H1 (cell line): ENCODE measurements around the gene CCDC40. TPM values are rescaled to one million over a fixed set of nuclear protein-coding genes. Genes with fewer than 3 reads are reported as not detected.

Source experiments
- CTCF ChIA-PET: fragments of 300-600 bp; sonication (Branson Sonifier 250); formaldehyde crosslinking; loops from one replicate; lab custom pipeline; 2021; ENCODE audit not compliant: partially characterized antibody; lab: Charles Lee
- POLR2A ChIA-PET: fragments of 300-600 bp; sonication (Branson Sonifier 250); formaldehyde crosslinking; loops from one replicate; lab custom pipeline; 2021; ENCODE audit warnings: inconsistent platforms; ENCODE audit not compliant: partially characterized antibody; lab: Charles Lee
- DNase-seq, 2 experiments: peaks; one replicate each; pipeline versions ENCODE4 v3.0.0 to v3.0.0-alpha.2; 2010 to 2022; ENCODE audit warnings: low spot score in 2 of 2, low read depth in 1 of 2, mixed read lengths in 1 of 2
- FAIRE-seq: peaks from 2 replicates; lab custom pipeline; 2011; peaks lifted over from hg19 to GRCh38; lab: Jason Lieb, UNC
- H2AFZ ChIP-seq: 2 replicates; pipeline ENCODE4 v1.8.1; 2012; ENCODE audit warnings: low read length, inconsistent platforms
- H2AK5ac ChIP-seq: 2 replicates; pipeline ENCODE4 v1.6.1; 2013; ENCODE audit warnings: low read depth, low read length
- H2BK120ac ChIP-seq: replicated peaks from 2 replicates; pipeline ENCODE3; 2013; ENCODE audit warnings: low read depth, low read length, inconsistent platforms
- H2BK12ac ChIP-seq: 2 replicates; pipeline ENCODE4 v1.6.1; 2013; ENCODE audit warnings: low read depth, low read length
- H2BK15ac ChIP-seq: 2 replicates; pipeline ENCODE4 v1.6.1; 2013; ENCODE audit warnings: low read length
- H2BK20ac ChIP-seq: 2 replicates; pipeline ENCODE4 v1.6.1; 2013; ENCODE audit warnings: low read length
- H2BK5ac ChIP-seq: 2 replicates; pipeline ENCODE4 v1.6.1; 2013; ENCODE audit warnings: low read depth, low read length
- H3K14ac ChIP-seq: 2 replicates; pipeline ENCODE4 v1.6.1; 2013; ENCODE audit warnings: inconsistent platforms; ENCODE audit not compliant: insufficient read length
- H3K18ac ChIP-seq: 2 replicates; pipeline ENCODE4 v1.6.1; 2013; ENCODE audit warnings: low read length; ENCODE audit errors: extremely low read depth
- H3K23ac ChIP-seq: 2 replicates; pipeline ENCODE4 v1.6.1; 2013; ENCODE audit warnings: inconsistent platforms; ENCODE audit not compliant: insufficient read length
- H3K23me2 ChIP-seq: 2 replicates; pipeline ENCODE4 v1.6.1; 2013; ENCODE audit warnings: low read depth, low read length
- H3K27ac ChIP-seq: 2 replicates; pipeline ENCODE4 v1.6.1; 2011; ENCODE audit warnings: low read depth, low read length, inconsistent platforms
- H3K27me3 ChIP-seq, 4 experiments: replicated peaks in 1 of 4; 1 replicate in 1 of 4; 2 replicates in 3 of 4; pipeline versions ENCODE4 v1.6.1 to v1.8.1; 2011 to 2013; ENCODE audit warnings: low read length in 3 of 4, mild to moderate bottlenecking in 3 of 4, inconsistent platforms in 2 of 4, mixed read lengths in 2 of 4, moderate library complexity in 1 of 4; ENCODE audit not compliant: control insufficient read depth in 3 of 4, insufficient read depth in 3 of 4; ENCODE audit errors: extremely low read depth in 1 of 4
- H3K36me3 ChIP-seq, 4 experiments: 2 replicates each; pipeline versions ENCODE4 v1.6.1 to v1.8.1; 2011 to 2013; ENCODE audit warnings: mild to moderate bottlenecking in 4 of 4, low read length in 3 of 4, moderate library complexity in 2 of 4, control low read depth in 1 of 4, inconsistent platforms in 1 of 4; ENCODE audit not compliant: insufficient read depth in 4 of 4, control insufficient read depth in 2 of 4
- H3K4ac ChIP-seq: replicated peaks from 2 replicates; pipeline ENCODE3; 2013; ENCODE audit warnings: low read length, low read depth, mixed read lengths, inconsistent platforms; ENCODE audit not compliant: insufficient read length
- H3K4me1 ChIP-seq, 4 experiments: replicated peaks in 1 of 4; 1 replicate in 1 of 4; 2 replicates in 3 of 4; pipeline versions ENCODE4 v1.6.1 to v1.8.1; 2011 to 2013; ENCODE audit warnings: low read length in 3 of 4, inconsistent platforms in 2 of 4, mixed read lengths in 1 of 4; ENCODE audit not compliant: insufficient read depth in 4 of 4, control insufficient read depth in 3 of 4
- H3K4me2 ChIP-seq, 2 experiments: 2 replicates each; pipeline versions ENCODE4 v1.6.1 to v1.8.1; 2011 to 2013; ENCODE audit warnings: low read depth in 2 of 2, low read length in 2 of 2, control low read depth in 1 of 2, inconsistent platforms in 1 of 2, mild to moderate bottlenecking in 1 of 2; ENCODE audit not compliant: insufficient read depth in 1 of 2
- H3K4me3 ChIP-seq, 4 experiments: fragments of 200-600, 300-600 bp in 1 of 4; sonication (generic), shearing (Covaris generic), sonication (Bioruptor Twin) in 1 of 4; 2 replicates each; pipeline versions ENCODE4 v1.5.1 to v1.8.1; 2011 to 2016; ENCODE audit warnings: low read length in 4 of 4, low read depth in 3 of 4, control low read depth in 2 of 4, inconsistent platforms in 2 of 4, mild to moderate bottlenecking in 2 of 4, mixed read lengths in 1 of 4, moderate library complexity in 1 of 4; ENCODE audit not compliant: insufficient read depth in 2 of 4; ENCODE audit errors: extremely low read depth in 1 of 4
- H3K56ac ChIP-seq: replicated peaks from 2 replicates; pipeline ENCODE3; 2013; ENCODE audit warnings: low read depth, mild to moderate bottlenecking, mixed read lengths, low read length, inconsistent platforms; ENCODE audit not compliant: insufficient read length
- H3K79me1 ChIP-seq: 2 replicates; pipeline ENCODE4 v1.6.1; 2013; ENCODE audit warnings: low read depth, low read length, control low read depth
- H3K79me2 ChIP-seq, 2 experiments: 2 replicates each; pipeline versions ENCODE4 v1.6.1 to v1.8.1; 2012 to 2013; ENCODE audit warnings: low read length in 2 of 2, mild to moderate bottlenecking in 2 of 2, inconsistent platforms in 1 of 2; ENCODE audit not compliant: insufficient read depth in 2 of 2, control insufficient read depth in 1 of 2
- H3K9ac ChIP-seq, 4 experiments: replicated peaks in 1 of 4; 1 replicate in 1 of 4; 2 replicates in 3 of 4; pipeline versions ENCODE4 v1.6.1 to v1.8.1; 2011 to 2013; ENCODE audit warnings: low read depth in 3 of 4, low read length in 3 of 4, control low read depth in 2 of 4, mild to moderate bottlenecking in 2 of 4, moderate library complexity in 2 of 4, inconsistent platforms in 1 of 4; ENCODE audit errors: extremely low read depth in 1 of 4
- H3K9me3 ChIP-seq, 2 experiments: 2 replicates each; pipeline versions ENCODE4 v1.6.1 to v1.8.1; 2012 to 2013; ENCODE audit warnings: mild to moderate bottlenecking in 2 of 2, moderate library complexity in 2 of 2, control low read depth in 1 of 2, inconsistent platforms in 1 of 2, low read depth in 1 of 2, low read length in 1 of 2, mixed read lengths in 1 of 2; ENCODE audit not compliant: insufficient read depth in 2 of 2
- H4K20me1 ChIP-seq, 2 experiments: replicated peaks in 1 of 2; 2 replicates each; pipeline versions ENCODE3 to v1.8.1; 2011 to 2013; ENCODE audit warnings: inconsistent platforms in 2 of 2, low read length in 2 of 2, mild to moderate bottlenecking in 1 of 2; ENCODE audit not compliant: insufficient read depth in 2 of 2, control insufficient read depth in 1 of 2
- H4K5ac ChIP-seq: 2 replicates; pipeline ENCODE4 v1.6.1; 2013; ENCODE audit warnings: low read length, low read depth, mixed read lengths, inconsistent platforms; ENCODE audit not compliant: insufficient read length
- H4K8ac ChIP-seq: 2 replicates; pipeline ENCODE4 v1.8.0; 2013; ENCODE audit warnings: mild to moderate bottlenecking, moderate library complexity, low read length, inconsistent platforms; ENCODE audit not compliant: insufficient read depth; ENCODE audit errors: extremely low read depth
- H4K91ac ChIP-seq: replicated peaks from 2 replicates; pipeline ENCODE3; 2013; ENCODE audit warnings: low read length, mixed read lengths, inconsistent platforms; ENCODE audit not compliant: insufficient read length
- BACH1 ChIP-seq: IDR thresholded peaks from 2 replicates; pipeline ENCODE4 v1.6.1; 2012; ENCODE audit warnings: low read length, improper control_type of control experiment
- CREB1 ChIP-seq: IDR thresholded peaks from 2 replicates; pipeline ENCODE4 v1.6.1; 2012; ENCODE audit warnings: inconsistent platforms
- CTCF ChIP-seq, 3 experiments: IDR thresholded peaks; 1 replicate in 2 of 3; 2 replicates in 1 of 3; pipeline versions ENCODE4 v1.5.1 to v1.6.1; 2011; ENCODE audit warnings: low read length in 3 of 3, mild to moderate bottlenecking in 3 of 3, inconsistent platforms in 2 of 3, low read depth in 1 of 3, moderate library complexity in 1 of 3; ENCODE audit not compliant: insufficient read depth in 1 of 3; ENCODE audit errors: control extremely low read depth in 1 of 3
- HDAC2 ChIP-seq, 2 experiments: fragments of 300-600 bp in 1 of 2; sonication (generic) in 1 of 2; IDR thresholded peaks; 2 replicates each; pipeline ENCODE4 v1.6.1; 2011 to 2012; ENCODE audit warnings: low read depth in 2 of 2, low read length in 2 of 2, mild to moderate bottlenecking in 2 of 2, moderate library complexity in 2 of 2, borderline replicate concordance in 1 of 2, inconsistent platforms in 1 of 2
- POLR2AphosphoS5 ChIP-seq: IDR thresholded peaks from 2 replicates; pipeline ENCODE4 v1.6.1; 2011; ENCODE audit warnings: low read depth, low read length
- RAD21 ChIP-seq, 2 experiments: IDR thresholded peaks in 1 of 2; conservative IDR thresholded peaks in 1 of 2; 2 replicates each; pipeline ENCODE4 v1.6.1; 2011; ENCODE audit warnings: low read depth in 2 of 2, low read length in 2 of 2, improper control_type of control experiment in 1 of 2, inconsistent platforms in 1 of 2, mild to moderate bottlenecking in 1 of 2, moderate library complexity in 1 of 2
- RNF2 ChIP-seq: fragments of 200-900, 300-1000 bp; sonication (generic); IDR thresholded peaks from 2 replicates; pipeline ENCODE4 v1.7.1; 2016; ENCODE audit warnings: borderline replicate concordance, low read depth, mild to moderate bottlenecking, antibody characterized with exemption, low read length; ENCODE audit not compliant: poor library complexity, severe bottlenecking; ENCODE audit errors: missing control alignments
- YY1 ChIP-seq: IDR thresholded peaks from 2 replicates; pipeline ENCODE4 v1.6.1; 2011; ENCODE audit warnings: low read depth, mild to moderate bottlenecking, low read length
- WGBS, 2 experiments: shearing (Covaris generic) in 1 of 2; methylation state at CpG; one replicate each; pipeline versions ENCODE4 v1.1.6 to v1.1.7; 2013 to 2015; ENCODE audit warnings: low lambda C conversion rate in 2 of 2, mixed read lengths in 2 of 2, inconsistent platforms in 1 of 2, low coverage in 1 of 2, missing lambda C conversion rate in 1 of 2; ENCODE audit not compliant: insufficient replicate concordance in 2 of 2, insufficient coverage in 1 of 2, insufficient read length in 1 of 2; ENCODE audit errors: extremely low coverage in 1 of 2, missing lambda C conversion rate in 1 of 2; 5-methylcytosine and 5-hydroxymethylcytosine counted together
- polyA plus RNA-seq, 7 experiments: library from polyadenylated mRNA; depleted of rRNA in 3 of 7; stranded (reverse) in 5 of 7; unstranded in 2 of 7; fragments of >200 nt in 5 of 7; fragments of 200-250 nt in 2 of 7; gene quantifications; 1 replicate in 5 of 7; 2 replicates in 1 of 7; 4 replicates in 1 of 7; pipeline versions ENCODE4 v1.2.1 to v1.2.3, GENCODE V29; 2011 to 2013; ENCODE audit warnings: missing spikeins in 2 of 7, mixed read lengths in 2 of 7
- total RNA-seq: library from RNA; stranded (reverse); fragmentation: NEBNext Ultra II Directional; extraction: Animal tissue kit (Norgen Biotek cat#: 25700); gene quantifications from 2 replicates; pipeline ENCODE4 v1.2.1, GENCODE V29; 2021

CCDC40 gene
- total and polyA plus RNA-seq, 2 of the 8 experiments (the other 6 are each of a cell fraction or from before 2014, with no cell fraction given) = 4.1 to 11.5 TPM

GRCh38 chr17:80082403-80083135 is 46.1 kb downstream of the CCDC40 start:
- Histone ChIP-seq H3K4me1 (peaks cover 0 to 8% (median 1%) of the 10 kb centered on the region in 4 experiments; a peak in 5 of 7 replicates), H3K56ac (no peak overlapping the region), H2BK120ac (no peak overlapping the region), H3K36me3 (no peaks in the 10 kb centered on the region), H3K9ac (no peak overlapping the region), H4K5ac (no peak overlapping the region), H3K27me3 (no peaks in the 10 kb centered on the region), H3K14ac (no peak overlapping the region), H3K23me2 (no peaks in the 10 kb centered on the region), H3K27ac (no peak overlapping the region), H3K23ac (no peak overlapping the region), H2AK5ac (no peak overlapping the region), H4K8ac (peak overlapping the region; percentile 88), H3K79me1 (no peaks in the 10 kb centered on the region), H3K4ac (peak overlapping the region; percentile 78), H2BK15ac (peak overlapping the region; percentile 61; the same call in 1 of the 2 replicates), H4K20me1 (no peaks in the 10 kb centered on the region), H2BK5ac (no peak overlapping the region), H2AFZ (no peak overlapping the region), H3K18ac (peak overlapping the region; percentile 48; the same call in 1 of the 2 replicates), H3K79me2 (no peaks in the 10 kb centered on the region), H2BK20ac (no peak overlapping the region), H3K4me2 (0 out of 4 replicates have a peak overlapping the region, but pooled peaks of 1 of the 2 experiments have one; percentile 31), H3K4me3 (no peak overlapping the region), H2BK12ac (0 out of 2 replicates have a peak overlapping the region, but pooled peaks have one; percentile 39), H4K91ac (no peak overlapping the region), H3K9me3 (no peaks in the 10 kb centered on the region)
- DNase-seq (peak; percentile 50 to 86), FAIRE-seq (peak; percentile 66)
- ChIA-PET CTCF (interaction anchor here (0.8 to 5.8 kb wide), 45 partner anchors 11 to 391 kb away, joined by 3 to 44 read pairs (median 4); no protein-coding TSS in a partner anchor), POLR2A (interaction anchor here (0.9 to 1.6 kb wide), 6 partner anchors 17 to 121 kb away, joined by 3 to 7 read pairs (median 4); partner anchors contain the start of gene GAA)
- WGBS, 2 experiments = 50% methylated on average over 20 of the region's 20 CpGs; no CpG with 5 or more reads in 1 of the 2 experiments
- TF ChIP-seq RAD21 (IDR thresholded peaks at IDR 0.05 in 1 of 2, conservative IDR thresholded peaks at IDR 0.05 in 1 of 2; ENCODE audit: low read depth in 2 of 2, low read length in 2 of 2) = peak; percentile 76 to 84
- peak; percentile 73 for TF ChIP-seq CREB1
- TF ChIP-seq POLR2AphosphoS5 = no peak
- TF ChIP-seq RNF2 = no peak
- TF ChIP-seq CTCF (IDR thresholded peaks at IDR 0.05; ENCODE audit: control extremely low read depth in 1 of 3, insufficient read depth in 1 of 3, low read depth in 1 of 3, low read length in 3 of 3) = peak; percentile 58 to 83 (median 78)
- TF ChIP-seq BACH1 = no peak
- TF ChIP-seq YY1 = peak; percentile 31; the same call in 1 of the 2 replicates
- TF ChIP-seq HDAC2 (IDR thresholded peaks at IDR 0.05; ENCODE audit: borderline replicate concordance in 1 of 2, low read depth in 2 of 2, low read length in 2 of 2) = no peak
